Renal cortical epithelial cell (primary cell): ENCODE data around the gene PEMT. TPM values are rescaled to one million over a fixed set of nuclear protein-coding genes. Genes with fewer than 3 reads are reported as not detected.

Experiments used
- DNase-seq: peaks from one replicate; pipeline ENCODE4 v3.0.0-alpha.2; 2011; ENCODE audit warnings: low read depth
- total RNA-seq: library from RNA; depleted of rRNA; stranded (reverse); fragments of >200 nt; gene quantifications from 2 replicates; pipeline ENCODE4 v1.2.3, GENCODE V29; 2014

PEMT gene
- total RNA-seq, 1 donor from 2014 or later, result 36.0 TPM

DNA sequence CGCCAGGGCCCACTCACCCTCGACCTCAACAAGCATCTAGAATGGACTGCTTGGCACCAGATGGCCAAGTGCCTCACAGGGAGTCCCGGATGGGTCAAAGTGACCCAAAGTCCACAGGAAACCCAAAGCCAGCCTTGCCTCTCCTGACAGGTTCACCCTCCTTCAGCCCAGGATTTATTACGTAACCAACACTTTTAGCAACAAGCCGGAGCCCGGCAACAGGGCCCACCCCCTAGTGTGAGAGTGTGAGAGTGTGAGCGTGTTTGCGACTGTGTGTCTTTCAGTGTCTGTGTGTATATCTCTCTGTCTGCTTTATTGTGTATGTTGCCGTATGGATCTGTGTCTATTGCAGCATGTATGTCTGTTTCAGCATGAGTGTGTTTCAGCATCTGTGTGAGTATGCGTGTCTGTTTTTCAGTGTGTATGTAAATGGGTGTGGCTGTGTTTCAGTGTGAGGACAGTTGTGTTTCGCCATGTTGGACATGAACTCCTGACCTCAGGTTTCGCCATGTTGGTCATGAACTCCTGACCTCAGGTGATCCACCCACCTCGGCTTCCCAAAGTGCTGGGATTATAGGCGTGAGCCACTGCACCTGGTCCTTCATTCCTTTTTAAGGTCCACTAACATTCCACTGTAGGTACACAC is 13.7 kb upstream of the PEMT start:
- DNase-seq, result no peak

DNA sequence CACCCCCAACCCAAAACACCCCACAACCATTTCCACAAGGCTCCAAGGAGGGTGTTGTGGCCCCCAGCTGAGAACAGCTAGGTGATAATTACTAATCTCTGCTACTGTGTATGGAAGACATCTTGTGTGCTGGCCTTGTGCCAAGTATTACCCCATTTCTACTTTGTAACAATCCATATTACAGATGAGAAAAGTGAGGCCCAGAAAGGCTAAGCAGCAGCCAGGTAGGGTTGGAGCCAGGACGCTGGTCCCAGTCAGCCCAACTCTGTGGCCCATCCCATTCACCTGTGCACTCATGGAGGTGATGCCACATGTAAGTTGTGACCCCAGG is 12.4 kb upstream of the PEMT start:
- DNase-seq, result no peak

- DNase-seq, result no peak
These were observed 11.8 kb upstream of the PEMT start for GRCh38 chr17:17603178-17603894.

GRCh38 chr17:17599965-17600364 is 8.5 kb upstream of the PEMT start:
- no peak for DNase-seq

DNA sequence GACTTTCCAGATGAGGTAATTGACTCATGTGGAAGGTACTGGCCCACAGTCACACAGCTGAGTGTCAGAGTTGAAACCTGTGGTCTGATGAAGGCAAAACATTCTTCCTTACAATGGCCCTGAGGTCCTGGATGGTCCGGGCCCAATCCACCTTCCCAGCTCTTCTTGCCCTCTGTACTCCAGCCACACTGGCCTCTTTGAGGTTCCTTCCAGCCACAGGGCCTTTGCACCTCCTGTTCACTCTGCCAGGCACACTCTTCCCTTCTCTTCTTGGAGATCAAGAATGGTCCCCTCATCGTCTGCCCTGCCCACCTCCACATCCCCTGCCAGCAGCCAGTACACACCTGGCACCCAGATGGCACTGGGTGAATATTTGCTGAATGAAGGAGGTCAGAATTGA is 6.5 kb upstream of the PEMT start:
- no peak for DNase-seq

DNA sequence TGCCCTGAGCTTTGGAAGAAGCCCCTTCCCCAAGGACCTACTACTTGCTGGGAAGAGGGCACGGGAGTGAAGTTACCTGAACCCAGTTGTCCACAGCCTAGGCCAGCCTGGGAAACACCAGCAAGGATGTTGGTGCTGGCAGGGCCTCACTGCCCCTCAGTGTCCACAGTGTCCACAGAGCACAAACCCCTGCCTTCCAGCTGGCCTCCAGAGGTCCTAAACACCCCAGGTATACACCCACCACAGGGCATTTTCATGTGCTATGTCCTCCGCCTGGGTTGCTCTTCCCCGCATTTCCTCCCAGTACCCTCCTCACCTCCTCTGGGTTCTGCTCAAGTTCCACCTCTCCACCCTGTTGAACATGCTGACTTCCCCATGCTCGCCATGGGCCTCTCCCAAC is 4.2 kb upstream of the PEMT start:
- DNase-seq, result no peak

GRCh38 chr17:17593222-17593620 is 1.7 kb upstream of the PEMT start:
- no peak for DNase-seq

- no peak for DNase-seq
These were observed 589 bp downstream of the PEMT start for GRCh38 chr17:17590883-17591354.

- no peak for DNase-seq
These were observed 1.3 kb downstream of the PEMT start for GRCh38 chr17:17590141-17590751.

DNA sequence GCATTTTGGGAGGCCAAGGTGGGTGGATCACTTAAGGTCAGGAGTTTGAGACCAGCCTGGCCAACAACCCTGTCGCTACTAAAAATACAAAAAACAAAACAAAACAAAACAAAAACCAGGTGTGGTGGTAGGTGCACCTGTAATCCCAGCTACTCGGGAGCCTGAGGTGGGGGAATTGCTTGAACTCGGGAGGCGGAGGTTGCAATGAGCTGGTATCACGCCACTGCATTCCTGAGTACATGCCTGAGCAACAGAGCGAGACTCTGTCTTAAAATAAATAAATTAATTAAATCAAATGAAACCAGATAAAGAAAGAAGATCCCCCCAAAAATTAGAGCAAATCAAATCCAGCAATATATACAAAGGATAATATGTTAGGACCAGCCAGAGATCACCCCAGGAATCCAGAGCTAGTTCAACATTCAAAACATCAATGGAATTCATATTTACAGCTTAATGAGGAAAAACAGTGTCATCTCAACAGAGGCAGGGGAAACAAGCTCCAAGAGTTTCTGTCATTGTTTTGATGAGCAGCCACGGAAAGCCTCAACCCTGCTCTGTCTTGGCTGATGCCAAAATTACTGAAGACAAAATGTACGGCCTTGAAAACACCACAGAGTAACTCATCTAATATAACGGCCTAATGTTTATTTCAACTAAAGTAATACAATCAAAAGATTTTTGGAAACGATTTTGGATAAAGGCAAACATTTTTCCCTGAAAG is 3.7 kb downstream of the PEMT start:
- peak; percentile 55 for DNase-seq

DNA sequence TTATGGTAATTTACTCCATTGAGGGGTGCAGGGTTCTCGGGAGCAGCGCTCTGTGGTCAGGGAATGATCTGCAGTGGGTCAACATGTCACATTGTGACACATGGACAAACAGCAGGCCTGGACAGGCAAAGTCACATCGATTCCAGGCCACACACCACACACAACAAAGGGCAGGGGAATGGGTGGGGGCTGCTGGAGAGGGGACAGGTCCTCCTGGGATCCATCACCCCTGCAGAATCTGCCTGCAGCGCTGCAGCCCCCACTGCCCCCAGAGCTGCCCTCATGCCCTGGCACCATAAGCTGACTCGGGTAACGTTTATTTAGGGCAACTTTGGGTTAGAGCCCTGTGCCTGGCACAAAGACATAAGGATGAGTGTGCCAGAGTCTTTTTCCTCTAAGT is 9.1 kb downstream of the PEMT start:
- DNase-seq, result no peak

- no peak for DNase-seq
These were observed 10.0 kb downstream of the PEMT start for GRCh38 chr17:17581509-17581908.

GRCh38 chr17:17580662-17581470 is 10.6 kb downstream of the PEMT start:
- peak; percentile 44 for DNase-seq

DNA sequence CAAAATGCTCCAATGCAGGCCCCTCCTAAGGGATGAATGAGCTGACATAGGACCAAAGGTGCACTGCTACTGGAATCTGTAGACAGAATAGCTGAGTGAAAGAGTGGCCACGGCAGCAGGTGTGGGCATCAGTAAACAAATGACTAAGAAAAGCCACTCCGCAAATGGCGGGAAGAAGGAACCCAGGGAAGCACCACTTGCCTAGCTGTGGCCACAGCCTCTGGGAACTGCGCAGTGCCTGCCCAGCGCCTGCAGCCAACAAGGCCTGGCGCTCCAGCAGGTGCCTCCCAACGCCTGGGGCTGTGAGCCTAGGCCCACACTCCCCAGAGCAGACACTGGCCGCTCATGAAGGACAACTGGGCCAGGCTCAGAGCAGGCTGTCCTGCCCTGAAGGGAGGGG is 11.8 kb downstream of the PEMT start:
- no peak for DNase-seq

- DNase-seq, result no peak
These were observed 14.1 kb downstream of the PEMT start for GRCh38 chr17:17577373-17577772.

DNA sequence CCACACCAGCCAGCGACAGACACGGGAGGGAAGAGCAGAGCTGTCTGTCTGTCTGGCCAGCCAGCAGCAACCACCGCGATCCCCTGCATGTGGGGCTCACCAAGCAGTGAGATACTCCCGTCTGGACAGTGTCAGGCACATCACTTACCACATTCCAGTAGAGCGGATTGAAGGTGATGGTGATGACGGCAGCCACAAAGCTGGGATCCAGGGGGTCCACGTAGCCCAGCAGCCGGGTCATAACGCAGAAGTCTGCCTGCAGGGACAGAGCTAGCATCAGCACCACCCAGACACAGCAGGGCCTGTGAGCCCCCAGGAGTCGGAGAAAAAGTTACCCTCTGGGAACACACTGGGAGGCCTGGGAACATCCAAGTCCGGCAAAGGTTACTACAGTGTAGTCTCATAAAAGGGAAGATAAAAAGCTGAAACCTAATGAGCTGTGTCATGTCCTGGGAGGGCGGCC is 14.7 kb downstream of the PEMT start:
- DNase-seq, result peak; percentile 59

DNA sequence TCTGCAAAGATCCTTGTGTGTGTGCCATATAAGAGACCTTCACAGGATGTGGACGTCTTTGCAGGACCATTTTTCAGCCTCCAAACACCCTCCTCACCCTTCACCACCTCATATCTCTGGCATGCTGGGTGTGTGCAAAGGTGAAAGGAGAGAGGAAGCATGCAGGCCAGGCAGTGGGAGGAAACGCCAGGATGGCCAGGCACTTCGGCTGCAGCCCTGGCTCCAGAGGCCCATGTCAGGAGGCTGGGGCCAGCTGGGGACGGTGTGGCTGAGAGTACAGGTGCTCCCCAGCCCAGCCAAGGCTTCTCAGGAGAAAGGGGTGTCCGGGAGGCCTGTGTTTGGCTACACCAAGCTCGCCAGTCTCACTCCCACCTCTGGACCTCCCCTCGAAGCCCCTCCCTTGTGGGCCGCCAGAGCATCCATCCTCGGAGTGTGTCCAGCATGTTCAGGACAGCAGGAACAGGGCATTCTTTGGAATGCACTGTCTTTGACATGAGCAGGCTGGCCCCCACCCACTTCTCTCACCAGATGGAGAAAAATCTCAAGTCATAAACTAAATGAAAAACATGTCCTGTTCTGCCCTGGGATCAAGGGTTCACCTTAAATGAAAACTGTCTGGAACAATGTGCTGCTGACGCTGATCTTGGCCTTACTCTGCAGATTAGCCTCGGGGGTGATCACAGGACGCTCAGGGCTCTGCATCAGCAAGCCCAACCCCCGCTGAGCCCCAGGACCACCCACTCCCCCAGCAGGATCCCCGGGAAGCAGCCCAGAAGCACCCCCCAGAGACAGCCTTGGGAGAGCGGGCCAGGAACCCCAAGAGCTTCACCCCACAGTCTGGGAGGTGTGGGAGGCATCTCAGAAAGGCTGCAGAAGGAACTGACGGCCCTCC is 15.9 kb downstream of the PEMT start:
- peak; percentile 60 for DNase-seq

GRCh38 chr17:17573912-17574311 is 17.6 kb downstream of the PEMT start:
- no peak for DNase-seq

DNA sequence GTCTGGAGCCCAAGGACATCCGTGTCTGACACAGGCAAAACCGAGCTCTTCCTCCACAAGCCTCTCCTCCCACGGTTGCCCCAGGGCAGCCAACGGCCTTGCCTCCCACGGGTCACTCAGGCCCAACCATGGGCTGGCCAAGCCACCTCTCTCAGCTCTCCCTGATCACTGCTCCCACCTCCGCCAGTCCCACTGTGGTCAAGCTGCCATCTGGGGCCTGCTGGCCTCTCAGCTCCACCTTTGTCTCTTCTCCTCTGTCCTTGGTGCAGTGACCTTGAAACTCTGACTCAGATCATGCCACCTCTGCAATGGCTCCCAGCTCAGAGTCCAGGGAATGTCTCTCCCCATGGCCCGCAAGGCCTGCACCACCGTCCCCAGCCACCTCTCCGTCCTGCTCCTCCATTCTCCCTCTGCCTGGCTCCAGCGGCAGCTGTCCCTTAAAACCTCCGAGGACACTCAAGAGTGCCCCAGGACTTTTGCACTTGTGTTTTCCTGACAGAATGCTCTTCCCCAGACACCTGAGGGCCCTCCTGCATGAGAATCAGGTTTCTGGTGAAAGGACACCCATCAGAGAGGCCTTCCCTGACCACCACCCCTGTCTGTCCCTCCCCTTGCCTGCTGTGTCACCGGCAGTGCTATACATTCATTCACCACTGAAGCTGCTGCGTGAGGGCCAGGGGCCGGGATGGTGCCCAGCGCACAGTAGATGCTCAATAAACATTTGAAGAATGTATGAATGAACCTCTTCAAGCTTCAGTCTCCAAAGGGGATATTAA is 19.3 kb downstream of the PEMT start:
- no peak for DNase-seq
